Activated T-cell treated with anti-CD3 and anti-CD28 coated beads, Interleukin-2, amount 50 U/mL, for 72 hours (primary cell): ENCODE results near the gene MYLK. TPM values are rescaled to one million over a fixed set of nuclear protein-coding genes. Genes with fewer than 3 reads are reported as not detected.
"Not testable (repeated sequence)": the region's sequence is repeated elsewhere in the genome, so short reads cannot be mapped to it uniquely, and the experiment has no call there.

Experiments used
- ATAC-seq, 2 donors: fragments of 150-1000 bp; cut with Tn5 transposase; replicated peaks in 1 of 2; 2 replicates each; pipeline ENCODE4 v1.10.0; 2021; ENCODE audit warnings: moderate library complexity in 2 of 2, mild to moderate bottlenecking in 1 of 2
- DNase-seq, 2 donors: peaks; one replicate each; pipeline ENCODE4 v3.0.0; 2021 to 2022; ENCODE audit warnings: mixed read lengths in 1 of 2
- H3K27ac Mint-ChIP-seq: one replicate; pipeline ENCODE4 v1.8.0; 2022; ENCODE audit warnings: mild to moderate bottlenecking, moderate library complexity, mixed read lengths
- H3K27me3 Mint-ChIP-seq: one replicate; pipeline ENCODE4 v1.8.0; 2022; ENCODE audit warnings: low read depth, mixed read lengths
- H3K36me3 Mint-ChIP-seq, 2 donors: one replicate each; pipeline ENCODE4 v1.8.0; 2022; ENCODE audit warnings: mixed read lengths in 2 of 2, mild to moderate bottlenecking in 1 of 2; ENCODE audit not compliant: insufficient read depth in 2 of 2
- H3K4me1 Mint-ChIP-seq: one replicate; pipeline ENCODE4 v1.8.0; 2022; ENCODE audit warnings: low read depth, mixed read lengths
- H3K4me3 Mint-ChIP-seq, 2 donors: one replicate each; pipeline ENCODE4 v1.8.0; 2022; ENCODE audit warnings: mild to moderate bottlenecking in 2 of 2, mixed read lengths in 2 of 2, moderate library complexity in 2 of 2
- H3K9me3 Mint-ChIP-seq, 2 donors: one replicate each; pipeline ENCODE4 v1.8.0; 2022; ENCODE audit warnings: mixed read lengths in 2 of 2
- total RNA-seq, 2 donors: library from RNA; stranded (reverse); gene quantifications; one replicate each; pipeline ENCODE4 v1.2.3, GENCODE V29; 2022

Gene MYLK
- total RNA-seq, 2 donors from 2014 or later: not detected

DNA sequence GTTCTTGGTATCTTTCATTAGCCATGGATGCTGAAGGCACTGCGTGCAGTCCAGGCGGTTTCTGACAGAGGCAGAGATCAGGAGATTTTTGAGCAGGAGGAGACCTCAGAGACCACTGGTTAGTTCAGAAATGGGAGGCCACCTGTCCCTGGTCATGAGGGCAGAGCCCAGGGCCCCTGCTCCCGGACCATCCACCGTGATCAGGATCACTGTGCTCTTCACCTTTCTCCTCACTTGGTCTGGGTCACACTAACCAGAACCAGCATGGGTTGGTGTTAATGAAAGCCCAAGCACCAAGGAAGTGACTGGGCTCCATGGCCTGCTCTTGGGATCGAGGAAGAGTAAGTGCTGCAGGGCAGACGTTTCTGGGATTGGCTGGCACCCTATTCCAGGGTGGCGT is 257.3 kb downstream of the MYLK start:
- H3K36me3 Mint-ChIP-seq: no peaks in the 10 kb centered on the region
- H3K4me3 Mint-ChIP-seq: no peak overlapping the region
- no peaks in the 10 kb centered on the region for H3K27me3 Mint-ChIP-seq
- no peaks in the 10 kb centered on the region for H3K9me3 Mint-ChIP-seq
- ATAC-seq (no peak), DNase-seq (no peak)
- no peaks in the 10 kb centered on the region for H3K4me1 Mint-ChIP-seq
- H3K27ac Mint-ChIP-seq: no peak overlapping the region

GRCh38 chr3:123624302-123624701 is 259.8 kb downstream of the MYLK start:
- Mint-ChIP-seq H3K9me3 (no peaks in the 10 kb centered on the region), H3K27me3 (no peaks in the 10 kb centered on the region), H3K4me1 (no peaks in the 10 kb centered on the region), H3K4me3 (no peak overlapping the region), H3K36me3 (no peaks in the 10 kb centered on the region), H3K27ac (no peak overlapping the region)
- no peak for DNase-seq
- no peak for ATAC-seq

GRCh38 chr3:123623346-123623880 is 260.7 kb downstream of the MYLK start:
- H3K36me3 Mint-ChIP-seq: no peaks in the 10 kb centered on the region
- DNase-seq (no peak), ATAC-seq (no peak)
- H3K27ac Mint-ChIP-seq: no peak overlapping the region
- no peaks in the 10 kb centered on the region for H3K4me1 Mint-ChIP-seq
- no peaks in the 10 kb centered on the region for H3K9me3 Mint-ChIP-seq
- H3K27me3 Mint-ChIP-seq: no peaks in the 10 kb centered on the region
- no peak overlapping the region for H3K4me3 Mint-ChIP-seq

DNA sequence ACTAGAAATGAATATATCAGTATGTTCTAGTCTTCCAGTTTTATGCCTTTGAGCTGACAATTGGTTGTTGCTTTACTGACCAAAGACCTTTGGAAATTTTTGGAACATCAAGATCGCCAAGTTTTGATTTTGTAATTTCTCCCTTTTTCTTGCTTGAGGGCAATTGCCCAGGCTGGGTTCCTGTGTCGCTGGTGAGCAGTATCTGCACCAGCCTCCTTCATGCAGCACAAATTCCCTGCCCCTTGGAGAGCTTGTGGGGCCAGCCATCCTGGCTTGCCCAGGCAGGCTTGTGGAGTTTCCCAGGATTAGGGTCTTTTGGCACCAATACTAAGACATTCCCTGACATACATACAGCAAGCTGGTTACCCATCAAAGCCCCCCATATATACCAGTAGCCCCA is 261.4 kb downstream of the MYLK start:
- H3K27ac Mint-ChIP-seq: no peak overlapping the region
- H3K4me1 Mint-ChIP-seq: no peaks in the 10 kb centered on the region
- no peak overlapping the region for H3K4me3 Mint-ChIP-seq
- no peaks in the 10 kb centered on the region for H3K27me3 Mint-ChIP-seq
- no peak for ATAC-seq
- no peak for DNase-seq
- H3K36me3 Mint-ChIP-seq: no peaks in the 10 kb centered on the region
- no peaks in the 10 kb centered on the region for H3K9me3 Mint-ChIP-seq

DNA sequence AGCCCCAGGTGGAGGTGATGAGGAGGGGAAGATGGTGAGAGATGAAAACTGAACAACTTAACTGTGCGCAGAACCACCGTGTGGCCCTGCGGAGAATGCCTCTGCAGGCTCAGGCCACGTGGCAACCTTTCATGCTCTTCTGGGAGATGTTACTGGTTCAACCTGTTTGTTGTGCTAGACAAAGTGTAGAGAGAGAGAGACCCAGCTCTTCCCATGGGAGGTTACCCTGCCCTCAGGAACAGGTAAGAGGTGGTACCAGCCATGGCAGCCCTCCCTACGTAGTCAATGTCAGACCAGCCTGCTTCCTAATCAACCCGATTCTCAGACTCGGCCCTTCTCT is 262.3 kb downstream of the MYLK start:
- Mint-ChIP-seq H3K9me3 (no peaks in the 10 kb centered on the region), H3K27me3 (no peaks in the 10 kb centered on the region), H3K36me3 (no peaks in the 10 kb centered on the region), H3K27ac (no peak overlapping the region), H3K4me1 (no peaks in the 10 kb centered on the region), H3K4me3 (no peak overlapping the region)
- DNase-seq: no peak
- no peak for ATAC-seq

DNA sequence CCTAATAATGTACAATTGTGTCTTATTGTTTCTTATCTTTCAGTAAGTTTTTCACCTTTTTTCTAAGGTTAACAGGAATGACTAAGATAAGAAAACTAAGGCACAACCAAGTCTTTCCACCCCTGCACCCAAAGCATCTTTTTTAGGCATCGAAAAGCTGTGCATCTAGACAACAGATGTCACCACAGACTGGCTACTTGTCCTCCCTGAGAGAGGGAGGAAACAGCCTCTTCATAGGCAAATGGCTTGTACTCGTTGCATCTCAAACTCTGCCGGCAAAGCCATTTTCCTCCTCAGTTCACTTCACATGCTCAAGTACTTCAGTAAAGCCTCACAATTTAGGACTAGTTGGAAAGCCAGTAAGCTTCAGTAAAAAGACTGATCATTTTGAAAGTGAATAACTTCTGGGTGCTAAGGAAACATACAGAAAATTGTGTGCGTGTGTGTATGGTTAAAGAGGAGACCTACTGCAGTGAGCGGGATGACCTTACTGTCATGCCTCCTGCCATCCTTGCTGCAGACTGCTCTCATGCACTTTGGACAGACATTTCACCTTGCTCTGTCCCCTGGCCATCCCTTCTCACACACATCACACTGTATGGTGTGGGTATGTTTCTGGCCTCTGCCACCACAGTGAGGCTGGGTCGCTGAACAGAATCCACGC is 262.8 kb downstream of the MYLK start:
- Mint-ChIP-seq H3K27ac (no peak overlapping the region), H3K36me3 (no peaks in the 10 kb centered on the region), H3K4me1 (no peaks in the 10 kb centered on the region), H3K9me3 (no peaks in the 10 kb centered on the region), H3K4me3 (no peak overlapping the region), H3K27me3 (no peaks in the 10 kb centered on the region)
- DNase-seq: no peak
- no peak for ATAC-seq

DNA sequence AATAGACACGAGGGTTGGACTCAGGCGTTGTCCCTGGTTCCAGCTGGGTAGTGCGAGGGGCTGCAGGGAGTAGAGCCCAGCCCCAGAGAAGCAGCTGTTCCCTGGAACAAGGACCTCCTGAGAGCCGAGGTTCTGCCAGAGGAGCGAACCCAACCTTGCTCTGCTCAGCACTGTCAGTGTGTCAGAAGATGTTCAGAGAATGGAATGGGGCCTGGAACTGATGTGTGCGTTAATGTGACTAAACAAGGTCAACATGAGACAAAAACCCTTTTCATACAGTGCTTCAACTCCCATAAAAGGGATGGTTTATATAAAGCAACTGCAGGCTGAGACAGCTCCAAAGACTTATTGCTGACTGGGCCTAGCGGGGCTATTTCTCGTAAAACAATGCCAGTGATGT is 263.8 kb downstream of the MYLK start:
- ATAC-seq: no peak
- no peak overlapping the region for H3K27ac Mint-ChIP-seq

DNA sequence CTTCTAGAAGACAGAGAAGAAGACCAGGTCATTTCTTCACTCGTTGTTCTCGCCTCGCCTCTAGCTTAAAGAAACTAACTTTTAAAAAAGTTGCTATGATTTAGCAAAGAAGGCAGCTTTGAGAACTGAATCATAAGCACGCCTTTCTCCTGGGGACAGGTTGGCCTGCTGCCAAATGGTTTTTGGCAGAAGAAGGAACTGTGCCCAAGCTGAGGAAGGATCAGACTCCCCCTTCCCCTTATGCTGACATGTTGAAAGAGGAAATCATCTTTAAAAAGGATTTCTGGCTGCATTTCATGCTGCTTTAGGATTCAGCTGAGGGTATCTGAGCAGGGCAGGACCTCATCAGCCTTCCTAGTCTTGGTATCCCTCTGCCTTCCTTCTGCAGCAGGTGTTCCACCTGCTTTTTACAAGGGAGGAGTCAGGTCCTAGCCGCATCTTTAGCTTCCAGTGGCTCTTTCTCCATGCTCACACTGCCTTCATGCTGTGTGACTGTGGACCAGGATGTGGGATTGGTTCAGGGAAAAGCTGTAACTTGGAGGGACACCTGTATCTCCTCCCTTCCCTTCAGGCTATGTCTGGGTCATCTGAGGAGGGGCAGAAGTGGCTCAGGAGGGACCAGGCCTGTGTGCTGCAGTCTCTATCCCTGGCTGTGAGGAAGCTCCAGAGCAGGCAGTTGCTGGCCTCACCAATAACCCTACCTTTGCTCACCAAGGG is 265.2 kb downstream of the MYLK start:
- DNase-seq (no peak), ATAC-seq (no peak)
- Mint-ChIP-seq H3K36me3 (no peaks in the 10 kb centered on the region), H3K27ac (no peak overlapping the region), H3K9me3 (no peaks in the 10 kb centered on the region), H3K27me3 (no peaks in the 10 kb centered on the region), H3K4me3 (no peak overlapping the region), H3K4me1 (no peaks in the 10 kb centered on the region)

More for the DNA sequence above, 263.8 kb downstream of the MYLK start:
- H3K9me3 Mint-ChIP-seq: no peaks in the 10 kb centered on the region
- H3K27me3 Mint-ChIP-seq: no peaks in the 10 kb centered on the region
- H3K4me1 Mint-ChIP-seq: no peaks in the 10 kb centered on the region
- H3K36me3 Mint-ChIP-seq: no peaks in the 10 kb centered on the region
- H3K4me3 Mint-ChIP-seq: no peak overlapping the region
- no peak for DNase-seq

GRCh38 chr3:123618076-123618708 is 265.9 kb downstream of the MYLK start:
- Mint-ChIP-seq H3K9me3 (no peaks in the 10 kb centered on the region), H3K27me3 (no peaks in the 10 kb centered on the region), H3K4me1 (no peaks in the 10 kb centered on the region), H3K27ac (no peak overlapping the region), H3K36me3 (no peaks in the 10 kb centered on the region), H3K4me3 (no peak overlapping the region)
- DNase-seq (no peak), ATAC-seq (no peak)

GRCh38 chr3:123616593-123616992 is 267.5 kb downstream of the MYLK start:
- Mint-ChIP-seq H3K4me3 (no peak overlapping the region), H3K4me1 (no peaks in the 10 kb centered on the region), H3K9me3 (no peaks in the 10 kb centered on the region), H3K27me3 (no peaks in the 10 kb centered on the region), H3K27ac (no peak overlapping the region), H3K36me3 (no peaks in the 10 kb centered on the region)
- ATAC-seq: no peak
- DNase-seq: no peak

GRCh38 chr3:123613543-123613942 is 270.6 kb downstream of the MYLK start:
- ATAC-seq: no peak
- Mint-ChIP-seq H3K27ac (no peak overlapping the region), H3K4me3 (no peak overlapping the region), H3K27me3 (no peaks in the 10 kb centered on the region), H3K4me1 (no peaks in the 10 kb centered on the region), H3K9me3 (no peaks in the 10 kb centered on the region), H3K36me3 (no peaks in the 10 kb centered on the region)
- DNase-seq: no peak

- not testable (repeated sequence) for H3K4me3 Mint-ChIP-seq, ATAC-seq, H3K27me3 Mint-ChIP-seq, H3K9me3 Mint-ChIP-seq, H3K4me1 Mint-ChIP-seq, H3K36me3 Mint-ChIP-seq, H3K27ac Mint-ChIP-seq, DNase-seq
These were observed 272.5 kb downstream of the MYLK start for GRCh38 chr3:123611674-123612073.

GRCh38 chr3:123611082-123611481 is 273.1 kb downstream of the MYLK start:
- no peaks in the 10 kb centered on the region for H3K27me3 Mint-ChIP-seq
- no peak for ATAC-seq
- H3K36me3 Mint-ChIP-seq: no peaks in the 10 kb centered on the region

More at GRCh38 chr3:123611082-123611481, 273.1 kb downstream of the MYLK start:
- no peak overlapping the region for H3K4me3 Mint-ChIP-seq
- no peaks in the 10 kb centered on the region for H3K9me3 Mint-ChIP-seq
- peaks cover 6% of the 10 kb centered on the region for H3K4me1 Mint-ChIP-seq
- no peak overlapping the region for H3K27ac Mint-ChIP-seq
- DNase-seq: no peak
